Kidney glomerular epithelial cell (primary cell): ENCODE results near the gene CEACAM21.

Experiments used
- DNase-seq: peaks from one replicate; lab custom pipeline; 2025; lab: John Stamatoyannopoulos, UW

The CEACAM21 gene

GRCh38 chr19:41586064-41586463 lies 10.1 kb downstream of the CEACAM21 start:
- DNase-seq, result no peak

- DNase-seq, result no peak
Measured at GRCh38 chr19:41587101-41587837, 11.3 kb downstream of the CEACAM21 start.

- no peak for DNase-seq
Measured at GRCh38 chr19:41587838-41588210, 11.9 kb downstream of the CEACAM21 start.

- DNase-seq, result peak; percentile 6
Measured at GRCh38 chr19:41588497-41589209, 12.7 kb downstream of the CEACAM21 start.

- DNase-seq, result no peak
Measured at GRCh38 chr19:41589371-41589770, 13.4 kb downstream of the CEACAM21 start.

GRCh38 chr19:41590936-41591335 lies 15.0 kb downstream of the CEACAM21 start:
- DNase-seq, result no peak

- no peak for DNase-seq
Measured at GRCh38 chr19:41591951-41592562, 16.1 kb downstream of the CEACAM21 start.

- peak; percentile 49 for DNase-seq
Measured at GRCh38 chr19:41595258-41595889, 19.4 kb downstream of the CEACAM21 start.

GRCh38 chr19:41595890-41596280 lies 19.9 kb downstream of the CEACAM21 start:
- DNase-seq, result no peak

- DNase-seq, result peak; percentile 35
Measured at GRCh38 chr19:41597600-41598041, 21.7 kb downstream of the CEACAM21 start.

GRCh38 chr19:41599175-41599966 lies 23.4 kb downstream of the CEACAM21 start:
- no peak for DNase-seq

GRCh38 chr19:41601771-41602170 lies 25.8 kb downstream of the CEACAM21 start:
- no peak for DNase-seq

- no peak for DNase-seq
Measured at GRCh38 chr19:41604831-41605230, 28.9 kb downstream of the CEACAM21 start.

- DNase-seq, result no peak
Measured at GRCh38 chr19:41606215-41606837, 30.4 kb downstream of the CEACAM21 start.

GRCh38 chr19:41607668-41608067 lies 31.7 kb downstream of the CEACAM21 start:
- no peak for DNase-seq

GRCh38 chr19:41610789-41611188 lies 34.8 kb downstream of the CEACAM21 start:
- DNase-seq, result no peak

- no peak for DNase-seq
Measured at GRCh38 chr19:41612483-41612882, 36.5 kb downstream of the CEACAM21 start.

- DNase-seq, result no peak
Measured at GRCh38 chr19:41615207-41615606, 39.2 kb downstream of the CEACAM21 start.

- peak; percentile 2 for DNase-seq
Measured at GRCh38 chr19:41616792-41617621, 41.0 kb downstream of the CEACAM21 start.
